HG02623 (cell line): ENCODE measurements around the gene PRR36.

Experiments
- ATAC-seq: cut with Tn5 transposase; IDR thresholded peaks from one replicate; pipeline ENCODE4 v1.9.1; 2021; ENCODE audit warnings: moderate library complexity; ENCODE audit not compliant: unreplicated experiment

The PRR36 gene

GRCh38 chr19:7913652-7914051, 39.5 kb upstream of the PRR36 start:
- ATAC-seq: no peak

- no peak for ATAC-seq
These were observed 38.7 kb upstream of the PRR36 start for GRCh38 chr19:7912697-7913564.

- ATAC-seq: no peak
These were observed 38.0 kb upstream of the PRR36 start for GRCh38 chr19:7912144-7912696.

GRCh38 chr19:7911508-7912143, 37.4 kb upstream of the PRR36 start:
- no peak for ATAC-seq

GRCh38 chr19:7910321-7911161, 36.4 kb upstream of the PRR36 start:
- no peak for ATAC-seq

GRCh38 chr19:7909471-7910067, 35.4 kb upstream of the PRR36 start:
- ATAC-seq: no peak

GRCh38 chr19:7908742-7909461, 34.7 kb upstream of the PRR36 start:
- ATAC-seq: no peak

GRCh38 chr19:7908078-7908699, 34.0 kb upstream of the PRR36 start:
- no peak for ATAC-seq

- no peak for ATAC-seq
These were observed 33.4 kb upstream of the PRR36 start for GRCh38 chr19:7907544-7907943.

GRCh38 chr19:7907122-7907521, 32.9 kb upstream of the PRR36 start:
- no peak for ATAC-seq

- no peak for ATAC-seq
These were observed 31.7 kb upstream of the PRR36 start for GRCh38 chr19:7905859-7906258.

GRCh38 chr19:7905268-7905667, 31.1 kb upstream of the PRR36 start:
- no peak for ATAC-seq

- ATAC-seq: peak; percentile 22
These were observed 30.2 kb upstream of the PRR36 start for GRCh38 chr19:7904074-7905020.

- peak; percentile 83 for ATAC-seq
These were observed 29.3 kb upstream of the PRR36 start, which contains the start of gene MAP2K7 for GRCh38 chr19:7903244-7904073. Gene MAP2K7, plus strand, starts transcription at chr19:7903877. Its CDS starts 68 bp downstream, at chr19:7903945.

- no peak for ATAC-seq
These were observed 28.6 kb upstream of the PRR36 start for GRCh38 chr19:7902796-7903243.

- ATAC-seq: no peak
These were observed 27.1 kb upstream of the PRR36 start for GRCh38 chr19:7901337-7901736.

GRCh38 chr19:7900931-7901330, 26.7 kb upstream of the PRR36 start:
- no peak for ATAC-seq
